Measurements from ENCODE around the gene EPN1.
"Not testable (repeated sequence)": the region's sequence is repeated elsewhere in the genome, so short reads cannot be mapped to it uniquely, and the experiment has no call there.

Gene EPN1

DNA sequence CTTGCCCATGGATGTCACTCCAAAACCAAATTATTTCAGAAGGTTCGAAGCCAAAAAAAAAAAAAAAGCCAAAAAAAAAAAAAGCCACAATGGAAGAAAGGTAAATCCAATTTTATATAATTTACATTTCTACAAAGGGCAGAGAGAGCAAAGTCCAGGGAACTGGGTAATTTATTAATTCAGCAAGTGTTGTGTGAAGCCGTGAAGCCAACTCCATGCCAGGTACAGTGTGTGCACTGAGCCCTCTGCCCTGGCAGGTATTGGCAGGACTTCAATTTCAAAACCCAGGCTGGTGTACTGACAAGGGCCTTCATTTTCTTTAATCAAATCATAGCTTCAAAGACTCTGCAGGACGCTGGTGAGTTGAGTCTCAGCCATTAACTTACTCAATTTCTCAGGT, 78.4 kb downstream of the EPN1 start:
- Histone ChIP-seq H3K27me3 (ENCODE audit: control insufficient read depth, insufficient read depth, low read length) (no peaks in the 10 kb centered on the region), H3K36me3 (ENCODE audit: control insufficient read depth, insufficient read depth, low read length) (no peaks in the 10 kb centered on the region), H3K4me3 (ENCODE audit: low read length) (no peak overlapping the region), H3K4me1 (ENCODE audit: control insufficient read depth, insufficient read depth, low read length) (no peaks in the 10 kb centered on the region), H3K9me3 (ENCODE audit: control insufficient read depth, low read length) (no peaks in the 10 kb centered on the region), H3K9ac (ENCODE audit: low read length) (no peak overlapping the region)

DNA sequence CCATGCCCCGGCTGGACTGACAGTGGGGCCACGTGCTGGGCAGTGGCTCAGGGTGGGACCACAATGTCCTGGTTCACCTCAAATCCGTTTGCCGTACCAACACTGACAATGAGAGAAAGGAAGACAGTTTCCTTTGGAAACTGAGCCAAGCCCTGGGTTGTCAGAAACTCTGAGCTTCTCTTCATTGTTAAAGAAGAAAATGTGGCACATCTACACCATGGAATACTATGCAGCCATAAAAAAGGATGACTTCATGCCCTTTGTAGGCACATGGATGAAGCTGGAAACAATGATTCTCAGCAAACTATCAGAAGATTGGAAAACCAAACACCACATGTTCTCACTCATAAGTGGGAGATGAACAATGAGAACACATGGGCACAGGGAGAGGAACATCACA, 81.8 kb downstream of the EPN1 start:
- not testable (repeated sequence) for H3K4me3 ChIP-seq (ENCODE audit: low read length); H3K36me3 ChIP-seq (ENCODE audit: control insufficient read depth, insufficient read depth, low read length); H3K27me3 ChIP-seq (ENCODE audit: control insufficient read depth, insufficient read depth, low read length); H3K9ac ChIP-seq (ENCODE audit: low read length); H3K4me1 ChIP-seq (ENCODE audit: control insufficient read depth, insufficient read depth, low read length); H3K9me3 ChIP-seq (ENCODE audit: control insufficient read depth, low read length)

DNA sequence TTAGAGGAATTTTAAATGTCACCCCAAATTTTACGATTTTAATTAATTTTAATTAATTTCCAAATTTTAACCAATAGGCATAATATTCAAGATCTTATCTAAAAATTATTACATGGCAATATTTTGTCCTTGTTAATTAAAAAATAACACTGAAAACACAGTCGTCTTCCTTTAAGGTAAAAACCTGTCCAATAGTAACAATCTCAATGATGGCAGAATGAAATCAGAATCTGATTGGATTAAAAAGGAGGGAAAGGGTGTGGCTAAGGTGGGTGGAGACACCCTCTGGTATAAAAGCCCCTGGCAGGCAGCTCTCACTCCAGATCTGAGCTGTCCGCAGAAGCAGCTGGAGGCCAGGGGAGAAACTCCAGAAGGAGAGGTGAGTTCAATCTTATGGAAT, 83.8 kb downstream of the EPN1 start, which contains the start of gene RFPL4A:
Gene RFPL4A, plus strand, starts transcription at position 301 of the 400 bp plus-strand sequence. CDS start 2,704 bp downstream, outside the sequence.
- not testable (repeated sequence) for H3K4me3 ChIP-seq (ENCODE audit: low read length); H3K36me3 ChIP-seq (ENCODE audit: control insufficient read depth, insufficient read depth, low read length); H3K9ac ChIP-seq (ENCODE audit: low read length); H3K4me1 ChIP-seq (ENCODE audit: control insufficient read depth, insufficient read depth, low read length); H3K9me3 ChIP-seq (ENCODE audit: control insufficient read depth, low read length); H3K27me3 ChIP-seq (ENCODE audit: control insufficient read depth, insufficient read depth, low read length)

Measured in mucosa of stomach (tissue), 1 donor.